ENCODE measurements around the gene CABP1. TPM values are rescaled to one million over a fixed set of nuclear protein-coding genes. Genes with fewer than 3 reads are reported as not detected.

The CABP1 gene
- total and polyA plus RNA-seq, 4 donors: 0.05 to 0.12 (median 0.08) TPM; not detected in 1

GRCh38 chr12:120688527-120689071 is 48.2 kb downstream of the CABP1 start:
- WGBS: 2% methylated on average over 6 of the region's 6 CpGs
- DNase-seq (ENCODE audit: low spot score): no peak
- peak overlapping the region; percentile 73 to 93 (median 88) for H3K4me3 ChIP-seq (ENCODE audit: low read depth in 1 of 3, low read length in 3 of 3)
- peaks cover 9 to 58% (median 49%) of the 10 kb centered on the region in 4 donors for H3K4me1 ChIP-seq (ENCODE audit: control insufficient read depth in 4 of 4, insufficient read depth in 4 of 4, low read length in 3 of 4)
- peak overlapping the region; percentile 14 to 75 for H3K27ac ChIP-seq (ENCODE audit: low read depth in 1 of 2, low read length in 2 of 2)
- no peaks in the 10 kb centered on the region for H3K36me3 ChIP-seq (ENCODE audit: control insufficient read depth in 4 of 4, insufficient read depth in 3 of 4, low read depth in 1 of 4, low read length in 3 of 4)
- H3K27me3 ChIP-seq (ENCODE audit: control insufficient read depth in 4 of 4, insufficient read depth in 4 of 4, low read length in 3 of 4): no peaks in the 10 kb centered on the region
- H3K9ac ChIP-seq (ENCODE audit: low read depth in 1 of 2, low read length in 2 of 2): peak overlapping the region; percentile 78 to 83
- no peaks in the 10 kb centered on the region for H3K9me3 ChIP-seq (ENCODE audit: control insufficient read depth in 4 of 4, low read length in 3 of 4)
- TF ChIP-seq HNF4A (conservative IDR thresholded peaks at IDR 0.05): peak in 1 of 2 donors; percentile 34
- peak in 1 of 2 donors; percentile 12 for TF ChIP-seq RXRA (IDR thresholded peaks at IDR 0.05)
- no peak for TF ChIP-seq YY1 (IDR thresholded peaks at IDR 0.05)

DNA sequence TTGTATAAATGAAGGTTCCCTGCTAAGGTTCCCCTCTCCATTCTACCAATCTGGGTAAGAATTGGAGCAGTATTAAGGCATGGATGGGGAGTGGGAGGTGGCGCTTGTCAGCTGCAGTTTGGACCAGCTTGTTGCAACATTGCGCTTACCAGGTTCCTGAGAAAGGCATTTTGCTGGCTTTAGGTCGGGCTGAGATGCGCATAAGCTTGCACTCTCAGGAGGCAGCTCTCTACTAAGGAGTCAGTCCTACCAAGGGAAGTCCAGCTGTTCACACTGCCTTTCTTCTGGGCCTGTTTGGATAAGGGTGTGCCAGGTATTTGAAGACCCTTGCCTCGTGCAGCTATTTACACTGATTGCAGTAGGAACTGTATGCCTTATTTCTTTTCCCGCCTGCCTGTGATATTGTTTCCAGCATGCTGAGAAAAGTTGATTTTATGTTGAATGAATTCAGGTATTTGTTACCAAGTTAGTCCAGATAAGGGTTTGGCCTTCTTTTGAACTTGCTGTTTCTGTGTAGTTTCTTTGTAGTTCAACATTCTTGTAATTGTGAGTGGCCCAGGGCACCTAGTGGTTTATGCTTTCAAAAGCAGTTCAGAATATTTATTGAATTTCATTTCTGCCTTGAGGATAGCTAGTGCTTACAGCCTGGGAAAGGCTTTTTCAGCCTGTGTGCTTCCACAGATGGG is 49.1 kb downstream of the CABP1 start:
- TF ChIP-seq JUND (IDR thresholded peaks at IDR 0.05) (no peak), HNF4A (conservative IDR thresholded peaks at IDR 0.05) (no peak), TAF1 (conservative IDR thresholded peaks at IDR 0.05) (no peak), EGR1 (IDR thresholded peaks at IDR 0.05; ENCODE audit: low read depth in 2 of 2) (no peak)
- peaks cover 9 to 58% (median 49%) of the 10 kb centered on the region in 4 donors for H3K4me1 ChIP-seq (ENCODE audit: control insufficient read depth in 4 of 4, insufficient read depth in 4 of 4, low read length in 3 of 4)
- H3K36me3 ChIP-seq (ENCODE audit: control insufficient read depth in 4 of 4, insufficient read depth in 3 of 4, low read depth in 1 of 4, low read length in 3 of 4): peaks cover 1 to 6% (median 2%) of the 10 kb centered on the region in 4 donors
- peak overlapping the region in 1 of 2 donors; percentile 17 for H3K9ac ChIP-seq (ENCODE audit: low read depth in 1 of 2, low read length in 2 of 2)
- DNase-seq (ENCODE audit: low spot score): no peak
- H3K27ac ChIP-seq (ENCODE audit: low read depth in 1 of 2, low read length in 2 of 2): peak overlapping the region; percentile 6 to 16
- H3K27me3 ChIP-seq (ENCODE audit: control insufficient read depth in 4 of 4, insufficient read depth in 4 of 4, low read length in 3 of 4): no peaks in the 10 kb centered on the region
- H3K9me3 ChIP-seq (ENCODE audit: control insufficient read depth in 4 of 4, low read length in 3 of 4): no peaks in the 10 kb centered on the region
- peak overlapping the region; percentile 26 to 93 (median 88) for H3K4me3 ChIP-seq (ENCODE audit: low read depth in 1 of 3, low read length in 3 of 3)
- WGBS: 67% methylated on average over 6 of the region's 6 CpGs

GRCh38 chr12:120690083-120690450 is 49.6 kb downstream of the CABP1 start:
- no peak overlapping the region for H3K9ac ChIP-seq (ENCODE audit: low read depth in 1 of 2, low read length in 2 of 2)
- TF ChIP-seq, protein P1, sequence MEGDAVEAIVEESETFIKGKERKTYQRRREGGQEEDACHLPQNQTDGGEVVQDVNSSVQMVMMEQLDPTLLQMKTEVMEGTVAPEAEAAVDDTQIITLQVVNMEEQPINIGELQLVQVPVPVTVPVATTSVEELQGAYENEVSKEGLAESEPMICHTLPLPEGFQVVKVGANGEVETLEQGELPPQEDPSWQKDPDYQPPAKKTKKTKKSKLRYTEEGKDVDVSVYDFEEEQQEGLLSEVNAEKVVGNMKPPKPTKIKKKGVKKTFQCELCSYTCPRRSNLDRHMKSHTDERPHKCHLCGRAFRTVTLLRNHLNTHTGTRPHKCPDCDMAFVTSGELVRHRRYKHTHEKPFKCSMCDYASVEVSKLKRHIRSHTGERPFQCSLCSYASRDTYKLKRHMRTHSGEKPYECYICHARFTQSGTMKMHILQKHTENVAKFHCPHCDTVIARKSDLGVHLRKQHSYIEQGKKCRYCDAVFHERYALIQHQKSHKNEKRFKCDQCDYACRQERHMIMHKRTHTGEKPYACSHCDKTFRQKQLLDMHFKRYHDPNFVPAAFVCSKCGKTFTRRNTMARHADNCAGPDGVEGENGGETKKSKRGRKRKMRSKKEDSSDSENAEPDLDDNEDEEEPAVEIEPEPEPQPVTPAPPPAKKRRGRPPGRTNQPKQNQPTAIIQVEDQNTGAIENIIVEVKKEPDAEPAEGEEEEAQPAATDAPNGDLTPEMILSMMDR (IDR thresholded peaks at IDR 0.05; ENCODE audit: low read depth, low read length, missing input control): no peak
- TF ChIP-seq TAF1 (conservative IDR thresholded peaks at IDR 0.05) (no peak), EGR1 (IDR thresholded peaks at IDR 0.05; ENCODE audit: low read depth in 2 of 2) (no peak), RAD21 (IDR thresholded peaks at IDR 0.05) (no peak), HNF4G (IDR thresholded peaks at IDR 0.05) (no peak), FOXA1 (IDR thresholded peaks at IDR 0.05) (no peak), SP1 (IDR thresholded peaks at IDR 0.05) (no peak), HNF4A (conservative IDR thresholded peaks at IDR 0.05) (no peak), GABPA (IDR thresholded peaks at IDR 0.05 in 1 of 2, conservative IDR thresholded peaks at IDR 0.05 in 1 of 2) (no peak), MAX (IDR thresholded peaks at IDR 0.05) (no peak), YY1 (IDR thresholded peaks at IDR 0.05) (no peak), NR2F2 (IDR thresholded peaks at IDR 0.05) (no peak), FOXA2 (IDR thresholded peaks at IDR 0.05) (no peak), JUND (IDR thresholded peaks at IDR 0.05) (no peak), RXRA (IDR thresholded peaks at IDR 0.05) (no peak)
- TF ChIP-seq, protein P2, sequence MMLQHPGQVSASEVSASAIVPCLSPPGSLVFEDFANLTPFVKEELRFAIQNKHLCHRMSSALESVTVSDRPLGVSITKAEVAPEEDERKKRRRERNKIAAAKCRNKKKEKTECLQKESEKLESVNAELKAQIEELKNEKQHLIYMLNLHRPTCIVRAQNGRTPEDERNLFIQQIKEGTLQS (IDR thresholded peaks at IDR 0.05): no peak
- TF ChIP-seq, protein P3, sequence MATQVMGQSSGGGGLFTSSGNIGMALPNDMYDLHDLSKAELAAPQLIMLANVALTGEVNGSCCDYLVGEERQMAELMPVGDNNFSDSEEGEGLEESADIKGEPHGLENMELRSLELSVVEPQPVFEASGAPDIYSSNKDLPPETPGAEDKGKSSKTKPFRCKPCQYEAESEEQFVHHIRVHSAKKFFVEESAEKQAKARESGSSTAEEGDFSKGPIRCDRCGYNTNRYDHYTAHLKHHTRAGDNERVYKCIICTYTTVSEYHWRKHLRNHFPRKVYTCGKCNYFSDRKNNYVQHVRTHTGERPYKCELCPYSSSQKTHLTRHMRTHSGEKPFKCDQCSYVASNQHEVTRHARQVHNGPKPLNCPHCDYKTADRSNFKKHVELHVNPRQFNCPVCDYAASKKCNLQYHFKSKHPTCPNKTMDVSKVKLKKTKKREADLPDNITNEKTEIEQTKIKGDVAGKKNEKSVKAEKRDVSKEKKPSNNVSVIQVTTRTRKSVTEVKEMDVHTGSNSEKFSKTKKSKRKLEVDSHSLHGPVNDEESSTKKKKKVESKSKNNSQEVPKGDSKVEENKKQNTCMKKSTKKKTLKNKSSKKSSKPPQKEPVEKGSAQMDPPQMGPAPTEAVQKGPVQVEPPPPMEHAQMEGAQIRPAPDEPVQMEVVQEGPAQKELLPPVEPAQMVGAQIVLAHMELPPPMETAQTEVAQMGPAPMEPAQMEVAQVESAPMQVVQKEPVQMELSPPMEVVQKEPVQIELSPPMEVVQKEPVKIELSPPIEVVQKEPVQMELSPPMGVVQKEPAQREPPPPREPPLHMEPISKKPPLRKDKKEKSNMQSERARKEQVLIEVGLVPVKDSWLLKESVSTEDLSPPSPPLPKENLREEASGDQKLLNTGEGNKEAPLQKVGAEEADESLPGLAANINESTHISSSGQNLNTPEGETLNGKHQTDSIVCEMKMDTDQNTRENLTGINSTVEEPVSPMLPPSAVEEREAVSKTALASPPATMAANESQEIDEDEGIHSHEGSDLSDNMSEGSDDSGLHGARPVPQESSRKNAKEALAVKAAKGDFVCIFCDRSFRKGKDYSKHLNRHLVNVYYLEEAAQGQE (IDR thresholded peaks at IDR 0.05): no peak
- TF ChIP-seq, protein P4, sequence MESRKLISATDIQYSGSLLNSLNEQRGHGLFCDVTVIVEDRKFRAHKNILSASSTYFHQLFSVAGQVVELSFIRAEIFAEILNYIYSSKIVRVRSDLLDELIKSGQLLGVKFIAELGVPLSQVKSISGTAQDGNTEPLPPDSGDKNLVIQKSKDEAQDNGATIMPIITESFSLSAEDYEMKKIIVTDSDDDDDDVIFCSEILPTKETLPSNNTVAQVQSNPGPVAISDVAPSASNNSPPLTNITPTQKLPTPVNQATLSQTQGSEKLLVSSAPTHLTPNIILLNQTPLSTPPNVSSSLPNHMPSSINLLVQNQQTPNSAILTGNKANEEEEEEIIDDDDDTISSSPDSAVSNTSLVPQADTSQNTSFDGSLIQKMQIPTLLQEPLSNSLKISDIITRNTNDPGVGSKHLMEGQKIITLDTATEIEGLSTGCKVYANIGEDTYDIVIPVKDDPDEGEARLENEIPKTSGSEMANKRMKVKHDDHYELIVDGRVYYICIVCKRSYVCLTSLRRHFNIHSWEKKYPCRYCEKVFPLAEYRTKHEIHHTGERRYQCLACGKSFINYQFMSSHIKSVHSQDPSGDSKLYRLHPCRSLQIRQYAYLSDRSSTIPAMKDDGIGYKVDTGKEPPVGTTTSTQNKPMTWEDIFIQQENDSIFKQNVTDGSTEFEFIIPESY (IDR thresholded peaks at IDR 0.05): no peak
- H3K27ac ChIP-seq (ENCODE audit: low read depth in 1 of 2, low read length in 2 of 2): peak overlapping the region; percentile 28 to 40
- no peaks in the 10 kb centered on the region for H3K27me3 ChIP-seq (ENCODE audit: control insufficient read depth in 4 of 4, insufficient read depth in 4 of 4, low read length in 3 of 4)
- H3K4me1 ChIP-seq (ENCODE audit: control insufficient read depth in 4 of 4, insufficient read depth in 4 of 4, low read length in 3 of 4): peaks cover 9 to 58% (median 49%) of the 10 kb centered on the region in 4 donors
- H3K4me3 ChIP-seq (ENCODE audit: low read depth in 1 of 3, low read length in 3 of 3): no peak overlapping the region
- no peaks in the 10 kb centered on the region for H3K9me3 ChIP-seq (ENCODE audit: control insufficient read depth in 4 of 4, low read length in 3 of 4)
- H3K36me3 ChIP-seq (ENCODE audit: control insufficient read depth in 4 of 4, insufficient read depth in 3 of 4, low read depth in 1 of 4, low read length in 3 of 4): peaks cover 4 to 11% (median 6%) of the 10 kb centered on the region in 4 donors
- DNase-seq (ENCODE audit: low spot score): no peak
- 87% methylated on average over 2 of the region's 2 CpGs for WGBS
